ELR (cell line): ENCODE measurements around the gene TRMT1.
A peak's percentile ranks its signal among the peaks of the same experiment; 100 is the strongest.

Experiments
- DNase-seq: peaks from one replicate; pipeline ENCODE4 v3.0.0-alpha.2; 2015; ENCODE audit warnings: low read depth

TRMT1 gene

GRCh38 chr19:13071444-13072187 is 44.9 kb downstream of the TRMT1 start:
- no peak for DNase-seq

DNA sequence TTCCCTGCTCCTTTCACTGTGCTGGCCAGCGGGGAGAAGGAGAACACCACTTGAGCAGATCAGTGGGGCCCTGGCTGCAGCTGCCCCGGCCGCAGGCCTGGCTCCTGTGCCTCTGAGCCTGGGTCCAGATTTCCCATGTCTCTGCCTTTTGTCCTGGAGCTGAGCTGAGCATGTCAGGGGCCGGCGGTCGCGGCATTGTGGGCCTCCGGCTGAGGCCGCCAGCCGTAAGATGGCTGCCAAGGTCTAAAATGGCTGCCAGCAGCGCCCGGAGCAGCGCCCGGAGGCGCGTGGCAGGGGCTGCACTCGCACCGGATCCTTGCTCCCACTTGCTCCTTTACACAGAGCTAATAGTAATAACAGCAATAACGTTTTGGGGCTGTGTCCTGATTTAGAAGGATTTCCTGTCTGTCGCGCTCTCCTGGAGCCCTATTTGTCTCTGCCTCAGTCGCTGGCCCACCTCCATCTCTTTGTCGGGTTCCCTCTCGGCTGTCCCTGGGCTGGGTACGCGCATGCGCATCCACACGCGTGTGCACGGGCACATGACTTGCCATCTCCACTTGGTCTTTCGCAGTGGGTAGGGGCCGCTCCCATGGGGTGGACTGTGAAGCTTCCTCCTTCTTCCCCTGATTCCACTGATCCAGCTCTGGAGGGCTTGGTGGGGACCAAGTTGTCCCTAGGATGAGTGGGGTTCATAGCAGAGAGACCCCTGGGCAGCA is 46.0 kb downstream of the TRMT1 start:
- no peak for DNase-seq

DNA sequence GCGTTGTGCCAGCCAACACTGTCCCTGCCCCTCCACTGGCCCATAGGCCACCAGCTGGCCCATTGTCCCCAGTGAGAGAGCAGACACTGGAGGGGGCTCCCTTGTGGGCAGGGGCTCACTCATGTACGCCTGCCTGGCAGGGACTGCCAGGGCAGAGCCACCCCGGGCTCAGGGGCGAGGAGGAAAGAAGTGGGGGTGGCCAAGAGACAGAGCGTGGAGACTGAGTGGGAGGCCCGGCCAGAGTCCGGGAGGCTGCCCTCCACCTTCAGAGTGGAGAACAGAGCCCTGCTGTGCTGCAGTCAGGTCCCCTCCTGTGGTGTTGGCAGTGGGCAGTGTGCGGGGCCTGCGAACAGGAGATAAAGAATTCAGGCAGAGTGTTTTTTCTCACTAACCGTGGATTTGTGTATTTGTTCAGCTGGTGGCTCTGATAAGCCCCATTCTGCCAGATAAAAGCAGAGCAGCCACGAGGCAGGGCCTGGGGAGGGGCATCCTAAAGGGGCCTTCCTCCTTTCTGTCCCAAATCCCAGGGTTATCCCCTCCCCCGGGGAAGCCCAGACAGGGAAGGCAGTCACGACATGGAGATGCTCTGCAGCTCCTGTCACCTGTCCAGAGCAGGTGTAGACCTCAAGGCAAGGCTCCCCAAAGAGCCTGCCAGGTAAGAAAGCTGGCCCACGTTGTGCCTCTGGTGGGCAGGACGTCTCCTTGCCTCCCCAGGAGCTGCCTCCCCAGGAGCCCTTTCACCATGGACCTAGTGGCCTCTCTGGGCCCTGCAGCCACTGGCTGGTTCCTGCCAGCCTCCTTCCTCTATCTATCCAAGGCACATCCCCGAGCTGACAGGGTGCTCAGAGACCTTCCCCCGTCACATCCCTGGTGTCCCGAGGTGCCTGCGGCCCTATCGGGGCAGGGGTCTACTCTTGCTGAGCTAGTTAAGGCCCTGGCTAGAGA is 46.9 kb downstream of the TRMT1 start:
- DNase-seq, result no peak

GRCh38 chr19:13068085-13068846 is 48.3 kb downstream of the TRMT1 start:
- DNase-seq, result no peak

DNA sequence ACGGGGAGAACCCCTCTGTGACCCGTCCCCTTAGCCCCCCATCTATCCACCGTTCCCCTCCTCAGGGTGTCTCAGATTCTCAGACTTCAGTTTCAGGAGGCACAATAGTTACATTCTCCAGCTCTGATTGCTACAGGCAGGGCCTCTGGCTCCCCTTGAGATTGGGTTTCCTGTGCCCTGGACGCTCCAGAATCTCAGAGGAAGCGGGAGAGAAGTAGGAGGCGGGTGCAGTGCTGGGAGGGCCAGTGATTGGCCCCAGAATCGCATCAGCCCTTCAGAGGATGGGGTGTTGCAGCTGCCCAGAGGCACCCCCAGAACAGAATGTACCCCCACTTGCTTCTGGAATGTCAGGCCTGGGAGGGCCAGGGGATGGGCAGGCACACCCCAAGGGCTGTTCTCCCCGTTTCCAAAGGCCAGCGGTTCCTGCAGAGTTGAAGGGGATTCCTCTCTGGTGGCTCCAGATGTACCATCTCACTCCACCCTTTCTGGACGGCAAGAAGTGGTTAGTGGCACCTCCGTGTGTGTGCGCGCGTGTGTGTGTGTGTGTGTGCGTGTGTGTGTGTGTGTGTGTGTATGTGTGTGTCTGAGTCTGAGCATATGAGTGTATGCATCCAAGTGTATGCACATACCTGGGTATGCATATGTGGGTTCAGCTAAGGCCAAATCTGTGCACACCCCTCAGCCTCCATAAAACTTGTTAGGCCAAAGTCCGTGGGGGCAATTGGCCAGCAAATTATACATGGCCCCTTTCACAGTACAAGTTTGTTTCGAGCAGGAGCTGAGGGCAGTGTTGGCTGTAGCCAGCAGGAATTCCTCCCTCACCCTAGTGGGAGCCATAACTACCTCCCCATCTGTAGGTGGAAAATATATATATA is 49.4 kb downstream of the TRMT1 start:
- DNase-seq, result no peak

GRCh38 chr19:13066226-13066625 is 50.3 kb downstream of the TRMT1 start:
- no peak for DNase-seq

DNA sequence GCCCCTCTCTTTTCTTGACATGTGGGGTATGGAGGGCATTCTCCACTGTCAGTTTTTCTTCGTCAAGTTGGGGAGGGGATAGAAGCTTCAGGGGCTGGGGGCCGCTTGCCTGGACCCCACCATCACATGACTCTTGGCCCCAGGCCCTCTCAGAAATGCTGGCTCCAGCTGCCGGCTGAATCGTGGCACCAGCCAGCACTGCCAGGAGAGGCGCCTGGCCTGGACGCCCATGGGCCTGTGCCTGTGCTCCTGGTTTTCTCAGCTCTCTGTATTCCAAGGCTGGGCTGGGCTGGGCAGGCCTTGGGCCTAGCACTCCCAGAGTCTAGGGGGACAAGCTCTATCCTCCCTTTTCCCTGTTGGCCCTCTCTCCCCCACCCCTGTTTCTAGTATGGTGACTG is 52.4 kb downstream of the TRMT1 start:
- no peak for DNase-seq

DNA sequence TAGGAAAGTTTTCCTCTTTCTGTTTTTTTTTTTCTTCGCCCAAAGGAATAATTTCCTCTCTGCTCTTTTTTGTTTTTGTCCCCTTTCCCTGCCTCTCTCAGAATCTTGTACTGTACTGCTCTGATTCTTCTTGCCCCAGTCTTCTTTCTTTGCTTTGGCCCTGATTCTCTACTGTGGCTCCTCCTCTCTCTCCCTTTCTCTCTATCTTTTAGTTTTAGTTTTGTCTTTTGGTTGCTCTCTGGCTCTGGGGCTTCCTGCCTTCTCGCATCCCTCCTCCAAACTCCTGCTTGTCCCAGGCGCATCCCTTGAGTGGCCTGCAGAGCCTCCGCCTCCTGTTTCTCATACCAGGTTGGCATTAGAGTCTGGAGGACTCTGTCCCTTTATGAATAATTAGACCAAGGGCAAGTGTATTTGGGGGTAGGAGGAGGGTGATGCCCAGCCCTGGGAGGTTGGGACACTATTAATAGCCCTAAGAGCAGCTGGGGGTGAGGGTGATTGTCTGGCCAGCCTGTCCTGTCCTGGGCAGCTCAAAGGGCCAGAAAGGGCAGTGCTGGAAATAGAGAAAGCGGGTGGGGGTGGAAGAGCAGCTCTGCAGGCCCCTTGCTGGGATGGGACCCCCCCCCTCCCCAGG is 53.0 kb downstream of the TRMT1 start:
- DNase-seq, result no peak

GRCh38 chr19:13062317-13062716 is 54.2 kb downstream of the TRMT1 start:
- no peak for DNase-seq

DNA sequence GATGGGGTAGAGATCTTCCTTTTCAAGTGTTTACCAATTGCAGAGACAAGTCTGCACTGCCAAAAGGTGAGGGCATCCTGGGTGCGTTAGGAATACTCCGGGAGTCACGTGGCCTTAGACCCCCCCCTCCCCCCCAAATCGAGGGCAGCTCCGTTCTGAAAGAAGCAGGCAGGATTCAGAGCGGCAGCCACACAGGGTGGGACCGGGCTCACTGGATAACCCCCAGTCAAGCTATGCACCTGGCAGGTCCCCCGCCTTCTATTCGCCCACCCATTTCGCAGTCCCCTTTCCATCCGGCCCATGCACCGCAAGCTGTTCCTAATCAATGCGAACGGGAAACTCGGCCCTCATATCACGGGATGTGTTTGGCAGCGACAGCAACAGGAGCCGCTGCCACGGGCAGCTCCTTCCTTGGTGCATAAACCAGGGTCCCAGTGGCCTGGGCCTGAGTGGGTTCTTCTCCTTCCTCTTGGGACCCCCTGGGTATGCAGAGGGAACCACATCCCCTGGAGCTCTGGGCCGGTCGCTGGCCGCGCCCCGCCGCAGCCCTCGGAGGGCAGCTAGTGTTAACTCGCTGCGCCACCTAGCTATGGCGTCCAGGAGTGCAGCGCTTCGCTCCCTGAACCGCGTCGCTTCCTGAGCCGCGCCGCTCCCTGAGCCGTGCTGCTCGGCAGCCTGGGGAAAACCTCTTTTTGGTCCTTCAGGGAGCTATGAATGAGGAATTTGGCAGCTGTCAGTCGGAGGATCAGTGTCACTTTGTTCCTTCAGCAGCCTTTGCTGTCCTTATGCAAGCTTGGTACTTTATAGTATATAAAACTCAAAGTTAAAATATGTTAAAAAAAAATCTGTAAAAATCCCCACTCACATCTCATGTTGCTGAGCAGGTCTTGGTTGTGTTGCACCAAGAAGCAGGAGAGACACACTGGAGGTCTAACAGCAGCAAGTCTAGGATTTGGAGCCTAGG is 55.3 kb downstream of the TRMT1 start:
- DNase-seq, result peak; percentile 87

GRCh38 chr19:13060233-13060963 is 56.1 kb downstream of the TRMT1 start:
- peak; percentile 63 for DNase-seq

DNA sequence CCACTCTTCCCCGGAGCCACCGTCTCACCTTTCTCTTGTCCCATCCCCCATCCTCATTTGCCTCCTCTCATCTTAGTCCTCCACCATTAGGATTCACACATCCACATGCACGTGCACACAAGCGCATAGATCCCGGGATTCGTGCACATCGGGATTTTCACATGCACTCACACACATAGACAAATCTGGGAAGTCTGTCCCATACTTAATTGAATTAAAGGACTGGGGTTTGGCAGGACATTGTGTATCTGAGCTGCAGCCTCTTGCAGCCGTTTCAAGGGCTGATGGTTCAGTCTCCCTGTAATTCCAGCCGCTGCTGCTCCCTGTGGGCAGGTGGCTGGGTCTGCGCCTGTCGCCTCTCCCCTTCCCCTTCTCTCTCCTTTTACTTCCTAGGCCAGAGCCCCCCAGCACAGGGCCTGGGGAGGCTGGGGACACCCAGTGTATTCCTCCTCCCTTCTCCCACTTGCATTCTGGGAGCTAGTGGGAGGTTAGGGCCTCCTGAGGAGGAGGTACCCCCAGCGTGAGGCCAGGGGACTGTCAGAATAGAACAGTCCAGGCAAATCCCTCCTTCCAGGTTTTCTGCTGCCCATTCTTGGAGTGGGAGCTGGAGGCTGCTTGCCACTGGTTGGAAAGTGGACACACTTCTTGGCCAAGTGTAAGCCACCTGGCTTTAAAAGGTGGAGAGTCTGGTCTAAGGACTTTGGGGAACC is 57.4 kb downstream of the TRMT1 start:
- DNase-seq, result no peak

- no peak for DNase-seq
These were observed 58.8 kb downstream of the TRMT1 start for GRCh38 chr19:13057744-13058143.

DNA sequence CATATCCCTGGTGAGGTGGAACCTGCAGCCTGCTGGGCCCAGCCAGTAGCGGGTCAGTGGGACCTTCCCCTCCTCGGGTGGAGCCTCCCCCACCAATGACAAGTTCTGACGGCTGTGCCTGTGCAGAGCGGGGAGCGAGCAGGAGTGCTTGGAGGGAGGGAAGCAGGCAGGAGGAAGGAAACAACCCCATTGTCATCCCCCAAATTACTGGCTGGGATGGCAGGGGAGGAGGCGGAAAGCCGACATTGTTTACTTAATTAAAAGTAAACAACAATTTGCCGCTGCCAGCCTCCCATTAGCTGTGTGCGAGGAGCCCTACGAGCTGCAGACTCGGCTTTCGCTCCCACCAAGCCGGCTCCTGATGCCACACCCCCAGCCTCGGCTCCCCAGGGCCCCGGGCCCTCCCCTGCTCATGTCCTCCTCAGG is 59.4 kb downstream of the TRMT1 start:
- no peak for DNase-seq

DNA sequence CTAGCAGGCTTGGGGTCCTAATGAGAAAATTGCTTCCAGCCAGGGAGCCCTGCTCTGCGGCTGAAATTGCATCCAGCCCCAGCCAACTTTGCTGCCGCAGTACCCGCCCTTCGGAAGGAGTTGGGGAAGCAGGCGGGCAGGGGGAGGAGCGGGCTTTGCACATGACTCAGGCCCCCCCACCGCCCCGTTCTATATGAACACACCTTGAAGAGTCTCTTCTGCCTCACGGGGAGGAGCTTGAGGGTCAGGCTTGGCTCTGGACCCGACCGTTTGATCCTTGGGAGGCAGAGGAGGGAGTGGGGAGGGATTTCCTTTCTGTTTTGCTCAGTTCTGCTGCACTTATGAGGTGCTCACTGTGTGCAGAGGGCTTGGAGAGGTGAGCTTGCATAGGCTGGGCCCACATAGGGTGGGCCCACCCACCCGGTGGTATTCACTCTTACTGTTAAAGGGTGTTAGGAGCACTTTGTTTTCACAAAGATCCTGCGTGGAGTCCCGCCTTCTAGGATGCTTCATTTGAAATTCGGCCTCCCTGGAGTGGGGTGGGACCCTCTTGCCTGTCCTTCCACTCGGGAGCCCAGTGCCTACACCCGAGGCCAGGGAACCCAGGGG is 60.4 kb downstream of the TRMT1 start:
- DNase-seq, result peak; percentile 89

GRCh38 chr19:13055213-13056051 is 61.1 kb downstream of the TRMT1 start:
- peak; percentile 89 for DNase-seq
